NCI-H1417 (cell line): Measurements from ENCODE around the gene HHIPL1.

Experiments used
- DNase-seq, 3 experiments: peaks; one replicate each; lab custom pipeline; 2025; lab: John Stamatoyannopoulos, UW

HHIPL1 gene

DNA sequence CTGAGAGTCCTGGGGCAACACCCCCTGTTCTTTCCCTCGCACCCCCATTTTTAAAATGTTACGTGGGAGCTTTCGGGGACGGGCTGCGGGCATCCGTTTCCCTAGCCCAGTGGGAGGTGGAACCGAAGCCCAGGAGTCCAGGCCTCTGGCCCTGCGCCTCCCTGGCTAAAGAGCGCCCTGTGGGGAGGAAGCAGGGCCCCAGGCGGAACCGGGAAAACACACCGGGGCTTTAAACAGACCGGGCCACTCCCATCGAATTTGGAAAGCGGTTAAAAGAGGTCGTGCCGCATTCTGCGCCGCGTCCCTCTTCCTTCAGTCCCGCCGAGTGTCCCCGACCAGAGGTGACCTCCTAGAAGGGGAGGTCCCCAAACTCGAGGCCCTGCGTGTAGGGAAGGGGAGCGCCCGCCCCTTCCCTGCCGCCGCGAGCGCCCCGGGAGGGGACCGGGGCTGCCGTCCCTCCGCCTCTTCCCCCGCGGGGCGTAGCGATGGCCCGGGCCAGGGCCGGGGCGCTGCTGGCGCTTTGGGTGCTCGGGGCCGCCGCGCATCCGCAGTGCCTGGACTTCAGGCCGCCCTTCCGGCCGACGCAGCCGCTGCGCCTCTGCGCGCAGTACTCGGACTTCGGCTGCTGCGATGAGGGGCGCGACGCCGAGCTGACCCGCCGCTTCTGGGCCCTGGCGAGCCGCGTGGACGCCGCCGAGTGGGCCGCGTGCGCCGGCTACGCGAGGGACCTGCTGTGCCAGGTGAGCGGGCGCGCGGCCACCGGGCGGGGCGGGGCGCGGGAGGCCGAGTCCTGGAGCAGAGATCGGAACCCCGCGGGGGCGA, at the start of gene HHIPL1:
Gene HHIPL1, plus strand, starts transcription at position 407 of the 822 bp plus-strand sequence. Its CDS starts 79 bp downstream, at position 486.
- DNase-seq, result peak in 2 of 3 experiments; percentile 40 to 43

DNA sequence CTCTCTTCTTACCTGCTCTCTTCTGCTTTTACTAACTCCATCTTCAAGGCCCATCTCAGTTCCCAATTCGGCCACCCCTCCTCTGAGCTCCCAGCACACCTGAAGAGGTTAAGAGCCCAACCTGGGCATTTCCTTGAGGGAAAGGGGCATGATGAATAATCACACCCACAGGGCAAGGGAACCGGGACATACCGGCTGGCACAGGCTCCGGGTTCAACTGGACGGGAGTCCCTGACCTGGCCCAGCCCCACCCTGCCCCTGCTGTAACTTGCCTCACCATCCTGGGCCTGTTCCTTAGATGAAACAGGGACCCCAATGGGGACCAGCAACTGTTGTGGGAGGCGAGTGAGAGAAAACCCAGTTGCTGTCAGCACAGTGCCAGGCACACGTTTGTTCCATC, 49.4 kb upstream of the HHIPL1 start:
- no peak for DNase-seq

- DNase-seq, result no peak
Observed at GRCh38 chr14:99596071-99596627, 48.8 kb upstream of the HHIPL1 start.

- no peak for DNase-seq
Observed at GRCh38 chr14:99596772-99597171, 48.2 kb upstream of the HHIPL1 start.

DNA sequence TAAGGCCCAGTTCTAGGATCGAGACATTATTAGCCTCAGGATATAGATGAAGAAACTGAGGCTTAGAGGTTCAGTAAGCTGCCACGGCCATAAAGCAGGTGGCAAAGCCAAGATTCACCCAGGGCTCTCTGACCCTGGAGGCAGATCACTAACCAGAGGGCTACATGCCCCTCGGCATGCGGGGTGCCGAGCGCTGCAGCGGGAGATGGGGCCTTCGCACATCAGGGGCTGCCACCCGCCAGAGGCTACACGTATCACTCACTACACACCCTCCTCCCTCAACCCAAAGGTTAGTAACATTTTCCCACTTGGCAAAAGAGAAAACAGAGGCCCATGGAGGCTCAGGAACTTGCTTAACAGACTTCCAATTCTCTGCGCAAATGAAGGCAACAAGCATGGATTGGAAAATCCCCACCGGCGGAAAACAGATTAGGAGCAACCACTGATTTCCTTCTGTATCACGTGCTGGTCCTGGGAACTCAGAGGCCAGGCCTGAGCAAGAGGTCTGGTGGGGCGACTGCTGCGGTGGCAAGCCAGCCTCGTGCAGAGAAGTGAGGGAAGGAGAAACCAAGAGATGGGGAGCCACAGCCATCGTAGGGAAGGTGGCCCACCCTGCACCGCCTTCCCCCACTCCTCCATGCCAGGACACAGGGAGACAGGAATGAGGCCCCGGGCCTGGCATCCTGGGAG, 46.9 kb upstream of the HHIPL1 start:
- DNase-seq, result no peak

- no peak for DNase-seq
Observed at GRCh38 chr14:99598774-99599173, 46.2 kb upstream of the HHIPL1 start.

- DNase-seq, result no peak
Observed at GRCh38 chr14:99599393-99599792, 45.5 kb upstream of the HHIPL1 start.

DNA sequence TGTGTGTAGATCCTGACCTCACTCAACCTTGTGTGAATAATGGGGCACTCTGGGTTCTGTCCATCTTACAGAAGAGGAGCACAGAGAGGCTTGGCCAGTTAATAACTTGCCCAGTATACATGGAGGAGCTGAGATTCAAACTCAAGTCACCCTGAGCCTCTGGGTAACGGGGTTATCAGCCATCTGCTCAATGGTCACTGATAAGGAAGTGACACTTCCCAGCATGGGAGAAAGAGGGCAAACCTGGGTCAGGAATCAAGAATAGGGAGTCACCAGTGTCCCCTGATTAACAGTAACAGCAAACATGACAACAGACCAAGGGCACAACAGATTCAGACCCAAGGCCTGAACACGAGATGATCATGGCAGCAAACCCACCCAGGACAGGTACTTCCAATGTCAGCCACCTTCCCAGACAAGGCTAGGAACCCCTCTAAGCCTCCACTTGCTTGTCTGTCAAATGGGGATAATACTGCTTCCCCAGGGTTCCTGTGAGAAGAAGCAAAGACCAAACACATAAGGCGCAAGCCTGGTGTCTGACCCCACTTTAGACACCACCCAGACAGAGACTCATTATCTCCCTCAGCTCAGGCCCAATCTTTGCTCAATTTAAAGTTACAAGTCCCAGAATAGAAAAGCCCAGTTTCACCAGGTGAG, 44.6 kb upstream of the HHIPL1 start:
- DNase-seq, result no peak

DNA sequence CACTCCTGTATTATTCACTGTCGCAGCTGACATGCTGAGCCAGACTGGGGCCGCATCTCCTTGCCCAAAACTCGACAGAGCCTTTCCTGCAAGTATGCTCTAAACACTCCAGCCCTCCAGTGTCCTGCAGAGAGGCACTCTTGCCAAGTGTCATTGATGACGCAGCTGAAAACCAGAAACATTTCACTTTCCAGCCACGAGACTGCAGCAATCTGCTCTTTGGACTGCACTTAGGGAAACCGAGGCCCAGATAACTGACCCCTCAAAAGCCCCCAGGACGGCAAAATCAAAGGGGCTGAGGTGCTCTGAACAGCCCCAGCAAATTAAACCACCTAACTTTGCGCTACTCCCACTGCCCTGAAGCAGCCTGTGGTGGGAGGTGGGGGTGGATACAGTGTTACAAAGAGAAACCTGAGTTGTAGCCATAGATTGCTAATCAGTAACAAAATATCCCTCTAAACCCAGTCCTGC, 43.5 kb upstream of the HHIPL1 start:
- peak in 1 of 3 experiments; percentile 64 for DNase-seq

- DNase-seq, result peak in 2 of 3 experiments; percentile 42 to 54
Observed at GRCh38 chr14:99602054-99602787, 42.7 kb upstream of the HHIPL1 start.

DNA sequence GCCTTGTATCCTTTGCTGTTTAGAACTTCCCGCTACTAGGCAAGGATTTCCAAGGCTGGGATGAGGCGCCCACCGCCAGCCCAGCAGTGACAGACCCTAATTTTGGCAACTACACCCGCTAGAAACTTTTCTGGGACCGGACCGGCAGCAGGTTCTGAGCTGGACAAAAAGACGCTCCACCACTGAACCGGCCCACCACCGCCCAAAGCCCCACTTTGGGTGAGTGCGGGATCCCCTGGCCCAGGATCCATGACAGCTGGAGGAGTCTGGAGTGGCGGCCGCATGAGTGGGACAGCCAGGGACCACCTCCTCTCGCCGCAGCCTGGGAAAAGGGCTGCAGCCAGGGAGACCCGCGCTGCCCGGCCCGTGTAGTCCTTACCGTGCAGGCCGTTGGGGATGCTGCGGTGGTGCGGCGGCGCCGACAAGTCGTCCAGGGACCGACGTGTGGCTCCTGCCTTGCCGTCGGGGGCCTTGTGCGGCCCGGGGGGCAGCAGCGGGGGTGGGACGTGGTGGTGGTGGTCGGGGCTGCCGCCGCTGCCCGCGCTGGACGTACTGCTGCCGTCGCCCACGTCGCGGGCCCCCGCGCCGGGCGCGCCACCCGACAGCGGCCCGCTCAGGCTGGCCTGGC, 42.0 kb upstream of the HHIPL1 start:
- DNase-seq, result peak in 2 of 3 experiments; percentile 48 to 56

GRCh38 chr14:99603471-99604277, 41.3 kb upstream of the HHIPL1 start, which contains the start of gene CCDC85C:
Gene CCDC85C, minus strand, starts transcription at chr14:99604207. Its CDS starts 248 bp downstream, at chr14:99603959.
- DNase-seq, result peak; percentile 50 to 89 (median 81)

GRCh38 chr14:99604278-99604765, 40.6 kb upstream of the HHIPL1 start:
- peak; percentile 98 to 99 (median 99) for DNase-seq

GRCh38 chr14:99604766-99605298, 40.1 kb upstream of the HHIPL1 start:
- peak in 1 of 3 experiments; percentile 70 for DNase-seq

- DNase-seq, result peak; percentile 88 to 93 (median 91)
Observed at GRCh38 chr14:99605299-99605961, 39.5 kb upstream of the HHIPL1 start.

- no peak for DNase-seq
Observed at GRCh38 chr14:99606359-99606758, 38.6 kb upstream of the HHIPL1 start.

- no peak for DNase-seq
Observed at GRCh38 chr14:99608591-99608990, 36.3 kb upstream of the HHIPL1 start.

DNA sequence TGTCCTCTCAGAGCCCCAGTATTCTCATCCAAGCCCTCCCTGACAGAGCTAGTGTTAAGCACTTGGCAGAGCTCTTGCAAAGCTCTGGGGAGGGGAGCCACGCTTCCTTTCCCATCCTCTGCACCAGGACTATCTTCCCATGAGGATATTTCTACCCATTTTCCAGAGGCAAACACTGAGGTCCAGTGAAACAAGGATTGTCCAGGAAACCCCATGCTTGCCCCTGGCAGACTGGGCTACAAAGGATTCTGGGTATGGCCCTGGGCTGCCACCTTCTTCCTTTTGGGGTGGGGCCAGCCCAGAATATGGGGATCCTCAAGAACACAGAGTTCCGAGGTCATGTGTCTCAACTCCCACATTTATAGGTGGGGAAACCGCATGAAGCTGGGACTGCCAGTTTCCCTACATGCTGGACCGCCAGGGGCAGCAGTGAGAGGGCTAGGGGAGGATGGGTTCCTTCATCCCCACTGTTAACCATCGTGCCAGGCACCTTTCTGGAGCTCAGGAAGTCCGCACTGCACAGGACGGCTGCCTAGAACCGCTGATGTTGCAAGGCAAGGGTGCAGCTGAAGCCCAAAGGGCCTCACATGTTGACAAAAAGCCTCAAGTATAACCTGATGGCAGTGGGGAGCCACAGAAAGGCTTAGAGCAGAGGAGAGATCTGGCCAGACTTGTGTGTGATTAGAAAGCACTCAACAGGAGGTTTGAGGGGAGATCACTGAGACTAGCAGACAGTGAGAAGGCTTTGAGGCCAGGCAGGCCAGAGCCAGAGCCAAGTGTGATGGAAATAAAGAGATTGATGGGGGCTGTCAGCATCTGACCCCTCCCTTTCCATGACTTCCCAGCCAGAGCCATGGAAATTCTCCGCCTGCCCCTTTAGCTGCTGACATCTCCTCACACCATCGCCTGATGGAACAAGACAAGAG, 35.4 kb upstream of the HHIPL1 start:
- DNase-seq, result no peak
